H1 (cell line): Measurements from ENCODE around the gene KCNK13.

Experiments used
- BACH1 ChIP-seq: IDR thresholded peaks from 2 replicates; pipeline ENCODE4 v1.6.1; 2012; ENCODE audit warnings: low read length, improper control_type of control experiment
- CEBPB ChIP-seq: IDR thresholded peaks from 2 replicates; pipeline ENCODE4 v1.6.1; 2012; ENCODE audit warnings: low read depth, low read length
- CTCF ChIP-seq, 3 experiments: IDR thresholded peaks; 1 replicate in 2 of 3; 2 replicates in 1 of 3; pipeline versions ENCODE4 v1.5.1 to v1.6.1; 2011; ENCODE audit warnings: low read length in 3 of 3, mild to moderate bottlenecking in 3 of 3, inconsistent platforms in 2 of 3, low read depth in 1 of 3, moderate library complexity in 1 of 3; ENCODE audit not compliant: insufficient read depth in 1 of 3; ENCODE audit errors: control extremely low read depth in 1 of 3
- EZH2 ChIP-seq: fragments of 200-600 bp; sonication (generic); IDR thresholded peaks from 2 replicates; pipeline ENCODE4 v1.7.1; 2012; ENCODE audit warnings: low read depth, mild to moderate bottlenecking, moderate library complexity, low read length, inconsistent platforms; ENCODE audit not compliant: severe bottlenecking
- JUN ChIP-seq: IDR thresholded peaks from 2 replicates; pipeline ENCODE4 v1.6.1; 2011; ENCODE audit warnings: low read depth, mild to moderate bottlenecking, improper control_type of control experiment, low read length
- POLR2A ChIP-seq, 2 experiments: IDR thresholded peaks; 1 replicate in 1 of 2; 2 replicates in 1 of 2; pipeline ENCODE4 v1.6.1; 2011; ENCODE audit warnings: low read depth in 2 of 2, low read length in 2 of 2, mild to moderate bottlenecking in 2 of 2; ENCODE audit errors: control extremely low read depth in 1 of 2
- POLR2AphosphoS5 ChIP-seq: IDR thresholded peaks from 2 replicates; pipeline ENCODE4 v1.6.1; 2011; ENCODE audit warnings: low read depth, low read length
- SP1 ChIP-seq: IDR thresholded peaks from 2 replicates; pipeline ENCODE4 v1.6.1; 2011; ENCODE audit warnings: low read depth, low read length
- TF ChIP-seq, protein P1 (sequence below): IDR thresholded peaks from 2 replicates; pipeline ENCODE4 v1.6.1; 2011; ENCODE audit warnings: low read depth, mild to moderate bottlenecking, low read length; ENCODE audit not compliant: insufficient read depth

DNA sequence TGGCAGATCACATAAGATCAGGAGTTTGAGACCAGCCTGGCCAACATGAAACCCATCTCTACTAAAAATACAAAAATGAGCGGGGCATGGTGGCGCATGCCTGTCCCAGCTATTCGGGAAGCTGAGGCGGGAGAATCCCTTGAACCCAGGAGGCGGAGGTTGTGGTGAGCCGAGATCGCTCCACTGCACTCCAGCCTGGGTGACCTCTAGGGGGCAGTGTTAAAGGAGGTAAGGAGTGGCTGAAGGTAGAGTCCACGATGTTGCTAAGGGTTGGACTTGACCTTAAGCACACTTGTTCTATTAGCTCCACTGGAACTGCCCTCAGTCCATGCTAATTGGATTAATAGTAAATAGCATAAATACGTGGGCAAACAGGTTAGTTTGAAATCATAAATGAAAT is 132.1 kb downstream of the KCNK13 start:
- no peak for TF ChIP-seq JUN
- no peak for TF ChIP-seq POLR2AphosphoS5
- no peak for TF ChIP-seq CEBPB
- TF ChIP-seq CTCF (IDR thresholded peaks at IDR 0.05; ENCODE audit: control extremely low read depth in 1 of 3, insufficient read depth in 1 of 3, low read depth in 1 of 3, low read length in 3 of 3), result peak; percentile 58 to 81 (median 75)
- no peak for TF ChIP-seq BACH1
- TF ChIP-seq SP1, result no peak
- no peak for TF ChIP-seq POLR2A (IDR thresholded peaks at IDR 0.05; ENCODE audit: control extremely low read depth in 1 of 2, low read depth in 2 of 2, low read length in 2 of 2)
- TF ChIP-seq EZH2, result no peak
- TF ChIP-seq, protein P1, sequence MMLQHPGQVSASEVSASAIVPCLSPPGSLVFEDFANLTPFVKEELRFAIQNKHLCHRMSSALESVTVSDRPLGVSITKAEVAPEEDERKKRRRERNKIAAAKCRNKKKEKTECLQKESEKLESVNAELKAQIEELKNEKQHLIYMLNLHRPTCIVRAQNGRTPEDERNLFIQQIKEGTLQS, result no peak
